ENCODE results near the gene ADAMTS9.

Gene ADAMTS9

DNA sequence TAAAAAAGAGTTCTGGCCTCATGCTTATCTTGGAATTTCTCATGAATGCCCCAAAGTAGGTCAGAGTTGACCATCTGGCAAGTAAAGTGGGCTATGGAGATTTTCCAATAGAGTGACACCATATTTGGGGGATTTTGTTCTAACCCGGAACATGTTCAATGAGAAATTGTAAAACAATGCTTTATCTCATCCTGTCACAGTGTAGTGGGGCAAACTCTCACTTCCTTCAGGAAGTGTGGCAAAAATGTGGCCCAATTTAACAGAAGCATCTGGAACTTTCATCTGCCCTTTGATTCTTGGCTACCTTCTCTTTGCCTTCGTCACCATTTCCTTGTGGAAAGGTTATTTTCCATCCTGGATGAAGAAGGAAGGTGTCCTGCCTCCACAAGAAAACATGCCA, 70.8 kb downstream of the ADAMTS9 start:
- Histone ChIP-seq H3K14ac (ENCODE audit: low read length) (no peak overlapping the region), H3K23ac (ENCODE audit: low read depth, low read length, poor library complexity) (no peak overlapping the region), H3K9ac (ENCODE audit: low read depth, low read length, poor library complexity) (no peak overlapping the region), H3K4ac (ENCODE audit: low read length) (no peak overlapping the region), H2BK15ac (ENCODE audit: low read length) (no peak overlapping the region), H3K27me3 (ENCODE audit: control insufficient read depth in 3 of 3, insufficient read depth in 3 of 3, low read depth in 1 of 3, low read length in 3 of 3) (no peaks in the 10 kb centered on the region), H4K91ac (ENCODE audit: low read depth, low read length, poor library complexity) (no peak overlapping the region), H2BK5ac (ENCODE audit: low read length) (no peak overlapping the region), H3K27ac (replicated peaks; ENCODE audit: low read length) (no peak overlapping the region), H2AK5ac (ENCODE audit: low read depth, low read length) (no peak overlapping the region), H3K4me1 (ENCODE audit: control insufficient read depth in 2 of 2, insufficient read depth in 1 of 2, low read depth in 1 of 2, low read length in 2 of 2) (peaks cover 0 to 4% of the 10 kb centered on the region in 2 donors), H2BK120ac (ENCODE audit: low read depth, low read length) (no peak overlapping the region), H3K18ac (ENCODE audit: low read length) (no peak overlapping the region), H4K8ac (ENCODE audit: low read depth, low read length) (no peak overlapping the region), H2BK12ac (ENCODE audit: low read length) (no peak overlapping the region), H3K4me2 (ENCODE audit: insufficient read depth, low read length, poor library complexity, severe bottlenecking) (no peak overlapping the region), H3K4me3 (ENCODE audit: low read length in 2 of 2) (no peak overlapping the region), H3K36me3 (replicated peaks in 1 of 2; ENCODE audit: control insufficient read depth in 2 of 2, insufficient read depth in 2 of 2, low read length in 2 of 2) (peaks cover 20 to 21% of the 10 kb centered on the region in 2 donors), H2AFZ (ENCODE audit: low read length) (no peak overlapping the region), H3K79me1 (ENCODE audit: low read depth, low read length) (no peaks in the 10 kb centered on the region), H3K9me3 (replicated peaks in 1 of 2; ENCODE audit: control insufficient read depth in 2 of 2, insufficient read depth in 1 of 2, low read depth in 1 of 2, low read length in 2 of 2) (peaks cover 0 to 3% of the 10 kb centered on the region in 2 donors)
- WGBS, 2 donors (ENCODE audit: extremely low coverage in 2 of 2, insufficient read length in 2 of 2, insufficient replicate concordance in 1 of 2): no CpG with 5 or more reads among the region's 2 CpGs
- no peak for DNase-seq (ENCODE audit: low spot score)

- Histone ChIP-seq H3K4me2 (ENCODE audit: insufficient read depth, low read length, poor library complexity, severe bottlenecking) (no peak overlapping the region), H4K91ac (ENCODE audit: low read depth, low read length, poor library complexity) (no peak overlapping the region), H3K4ac (ENCODE audit: low read length) (no peak overlapping the region), H2BK5ac (ENCODE audit: low read length) (no peak overlapping the region), H3K4me1 (ENCODE audit: control insufficient read depth in 2 of 2, insufficient read depth in 1 of 2, low read depth in 1 of 2, low read length in 2 of 2) (peaks cover 0 to 4% of the 10 kb centered on the region in 2 donors), H3K14ac (ENCODE audit: low read length) (no peak overlapping the region), H3K27ac (replicated peaks; ENCODE audit: low read length) (no peak overlapping the region), H3K18ac (ENCODE audit: low read length) (no peak overlapping the region), H3K4me3 (ENCODE audit: low read length in 2 of 2) (peak overlapping the region in 1 of 2 donors; percentile 56), H3K23ac (ENCODE audit: low read depth, low read length, poor library complexity) (no peak overlapping the region), H3K79me1 (ENCODE audit: low read depth, low read length) (no peaks in the 10 kb centered on the region), H2BK15ac (ENCODE audit: low read length) (no peak overlapping the region), H3K9me3 (replicated peaks in 1 of 2; ENCODE audit: control insufficient read depth in 2 of 2, insufficient read depth in 1 of 2, low read depth in 1 of 2, low read length in 2 of 2) (no peaks in the 10 kb centered on the region), H2AK5ac (ENCODE audit: low read depth, low read length) (no peak overlapping the region), H3K9ac (ENCODE audit: low read depth, low read length, poor library complexity) (no peak overlapping the region), H2BK120ac (ENCODE audit: low read depth, low read length) (no peak overlapping the region), H2AFZ (ENCODE audit: low read length) (no peak overlapping the region), H3K27me3 (ENCODE audit: control insufficient read depth in 3 of 3, insufficient read depth in 3 of 3, low read depth in 1 of 3, low read length in 3 of 3) (no peaks in the 10 kb centered on the region), H3K36me3 (replicated peaks in 1 of 2; ENCODE audit: control insufficient read depth in 2 of 2, insufficient read depth in 2 of 2, low read length in 2 of 2) (peaks cover 6 to 13% of the 10 kb centered on the region in 2 donors), H2BK12ac (ENCODE audit: low read length) (no peak overlapping the region), H4K8ac (ENCODE audit: low read depth, low read length) (no peak overlapping the region)
- DNase-seq (ENCODE audit: low spot score): no peak
- no CpG with 5 or more reads among the region's 11 CpGs for WGBS, 2 donors (ENCODE audit: extremely low coverage in 2 of 2, insufficient read length in 2 of 2, insufficient replicate concordance in 1 of 2)
These were observed 74.8 kb downstream of the ADAMTS9 start for GRCh38 chr3:64612916-64613526.

DNA sequence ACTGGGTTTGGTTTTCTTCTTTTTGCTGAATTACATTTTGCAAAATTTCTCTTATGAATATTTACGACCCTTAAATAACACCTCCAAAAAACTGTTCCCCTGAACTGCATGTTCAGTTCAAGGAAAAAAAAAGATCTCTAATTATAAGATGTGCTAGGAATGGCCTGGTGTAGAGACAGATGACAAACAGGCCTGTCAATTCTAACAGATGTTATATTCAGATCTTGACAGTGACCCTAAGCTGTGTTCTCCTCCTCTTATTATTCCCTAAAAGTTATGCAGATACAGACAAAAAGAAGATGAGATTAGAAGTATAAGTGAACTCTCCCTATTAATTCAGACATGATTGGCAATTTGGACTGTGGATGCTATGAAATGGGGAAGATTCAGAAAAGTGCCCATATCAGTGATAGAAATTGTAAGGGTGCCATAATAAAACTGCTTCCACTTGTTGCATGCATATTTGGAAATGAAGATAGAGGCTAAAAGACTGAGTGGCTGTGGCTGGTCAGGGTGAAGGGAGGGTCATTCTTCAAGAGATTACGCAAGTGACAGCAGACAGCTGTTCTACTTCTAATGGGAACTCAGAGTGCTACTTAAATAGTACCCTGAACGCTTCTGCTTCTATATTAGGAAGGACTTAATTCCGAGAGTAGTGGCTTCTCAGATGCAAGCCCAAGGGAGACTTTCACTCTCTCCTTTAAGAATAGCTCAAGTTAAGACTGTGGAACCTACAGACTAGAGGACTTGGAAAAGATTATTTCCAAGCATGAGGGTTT, 75.5 kb downstream of the ADAMTS9 start:
- WGBS, 2 donors (ENCODE audit: extremely low coverage in 2 of 2, insufficient read length in 2 of 2, insufficient replicate concordance in 1 of 2): no CpG with 5 or more reads among the region's 4 CpGs
- no peak overlapping the region for H3K4ac ChIP-seq (ENCODE audit: low read length)
- no peak overlapping the region for H2BK15ac ChIP-seq (ENCODE audit: low read length)
- no peak overlapping the region for H2BK12ac ChIP-seq (ENCODE audit: low read length)
- H3K18ac ChIP-seq (ENCODE audit: low read length): no peak overlapping the region
- H2BK5ac ChIP-seq (ENCODE audit: low read length): no peak overlapping the region
- H3K79me1 ChIP-seq (ENCODE audit: low read depth, low read length): no peaks in the 10 kb centered on the region
- DNase-seq (ENCODE audit: low spot score): no peak
- H3K4me3 ChIP-seq (ENCODE audit: low read length in 2 of 2): no peak overlapping the region
- no peak overlapping the region for H3K23ac ChIP-seq (ENCODE audit: low read depth, low read length, poor library complexity)
- H3K14ac ChIP-seq (ENCODE audit: low read length): no peak overlapping the region
- no peaks in the 10 kb centered on the region for H3K9me3 ChIP-seq (replicated peaks in 1 of 2; ENCODE audit: control insufficient read depth in 2 of 2, insufficient read depth in 1 of 2, low read depth in 1 of 2, low read length in 2 of 2)
- H3K4me1 ChIP-seq (ENCODE audit: control insufficient read depth in 2 of 2, insufficient read depth in 1 of 2, low read depth in 1 of 2, low read length in 2 of 2): peaks cover 0 to 4% of the 10 kb centered on the region in 2 donors
- H3K27ac ChIP-seq (replicated peaks; ENCODE audit: low read length): no peak overlapping the region
- no peak overlapping the region for H4K8ac ChIP-seq (ENCODE audit: low read depth, low read length)
- H3K9ac ChIP-seq (ENCODE audit: low read depth, low read length, poor library complexity): no peak overlapping the region
- H4K91ac ChIP-seq (ENCODE audit: low read depth, low read length, poor library complexity): no peak overlapping the region
- no peak overlapping the region for H3K4me2 ChIP-seq (ENCODE audit: insufficient read depth, low read length, poor library complexity, severe bottlenecking)
- no peaks in the 10 kb centered on the region for H3K27me3 ChIP-seq (ENCODE audit: control insufficient read depth in 3 of 3, insufficient read depth in 3 of 3, low read depth in 1 of 3, low read length in 3 of 3)
- no peak overlapping the region for H2AK5ac ChIP-seq (ENCODE audit: low read depth, low read length)
- no peak overlapping the region for H2BK120ac ChIP-seq (ENCODE audit: low read depth, low read length)
- peaks cover 6 to 13% of the 10 kb centered on the region in 2 donors for H3K36me3 ChIP-seq (replicated peaks in 1 of 2; ENCODE audit: control insufficient read depth in 2 of 2, insufficient read depth in 2 of 2, low read length in 2 of 2)
- H2AFZ ChIP-seq (ENCODE audit: low read length): no peak overlapping the region

- H3K23ac ChIP-seq (ENCODE audit: low read depth, low read length, poor library complexity): no peak overlapping the region
- WGBS, 2 donors (ENCODE audit: extremely low coverage in 2 of 2, insufficient read length in 2 of 2, insufficient replicate concordance in 1 of 2): no CpG with 5 or more reads among the region's 2 CpGs
- no peaks in the 10 kb centered on the region for H3K27me3 ChIP-seq (ENCODE audit: control insufficient read depth in 3 of 3, insufficient read depth in 3 of 3, low read depth in 1 of 3, low read length in 3 of 3)
- no peak overlapping the region for H3K9ac ChIP-seq (ENCODE audit: low read depth, low read length, poor library complexity)
- no peak overlapping the region for H3K4me2 ChIP-seq (ENCODE audit: insufficient read depth, low read length, poor library complexity, severe bottlenecking)
- no peaks in the 10 kb centered on the region for H3K79me1 ChIP-seq (ENCODE audit: low read depth, low read length)
- H3K18ac ChIP-seq (ENCODE audit: low read length): no peak overlapping the region
- H3K36me3 ChIP-seq (replicated peaks in 1 of 2; ENCODE audit: control insufficient read depth in 2 of 2, insufficient read depth in 2 of 2, low read length in 2 of 2): peaks cover 8 to 10% of the 10 kb centered on the region in 2 donors
- no peak overlapping the region for H2BK15ac ChIP-seq (ENCODE audit: low read length)
- no peak overlapping the region for H4K8ac ChIP-seq (ENCODE audit: low read depth, low read length)
- no peaks in the 10 kb centered on the region for H3K9me3 ChIP-seq (replicated peaks in 1 of 2; ENCODE audit: control insufficient read depth in 2 of 2, insufficient read depth in 1 of 2, low read depth in 1 of 2, low read length in 2 of 2)
- no peak overlapping the region for H3K4me3 ChIP-seq (ENCODE audit: low read length in 2 of 2)
- H4K91ac ChIP-seq (ENCODE audit: low read depth, low read length, poor library complexity): no peak overlapping the region
- no peak overlapping the region for H2AFZ ChIP-seq (ENCODE audit: low read length)
- no peak overlapping the region for H2BK12ac ChIP-seq (ENCODE audit: low read length)
- H2AK5ac ChIP-seq (ENCODE audit: low read depth, low read length): no peak overlapping the region
- no peak overlapping the region for H2BK120ac ChIP-seq (ENCODE audit: low read depth, low read length)
- no peak overlapping the region for H3K14ac ChIP-seq (ENCODE audit: low read length)
- no peak overlapping the region for H3K27ac ChIP-seq (replicated peaks; ENCODE audit: low read length)
- H3K4me1 ChIP-seq (ENCODE audit: control insufficient read depth in 2 of 2, insufficient read depth in 1 of 2, low read depth in 1 of 2, low read length in 2 of 2): peaks cover 0 to 4% of the 10 kb centered on the region in 2 donors
- H2BK5ac ChIP-seq (ENCODE audit: low read length): no peak overlapping the region
- no peak overlapping the region for H3K4ac ChIP-seq (ENCODE audit: low read length)
- no peak for DNase-seq (ENCODE audit: low spot score)
These were observed 79.1 kb downstream of the ADAMTS9 start for GRCh38 chr3:64608741-64609140.

Data from neuronal stem cell (in vitro differentiated cells).